Lower leg skin (tissue), 3 donors: ENCODE results near the gene TMEM30B.

ENCODE experiments used
- POLR2A ChIP-seq, 2 donors: fragments of 450-650 bp; IDR thresholded peaks; one replicate each; pipeline ENCODE4 v1.6.1; 2016 to 2017; ENCODE audit warnings: antibody characterized with exemption in 2 of 2, mild to moderate bottlenecking in 1 of 2, moderate library complexity in 1 of 2
- TF ChIP-seq, protein P1 (sequence below), 3 donors: fragments of 450-650 bp; IDR thresholded peaks; one replicate each; pipeline ENCODE4 v1.5.1; 2016; ENCODE audit warnings: antibody characterized with exemption in 3 of 3, mild to moderate bottlenecking in 3 of 3, moderate library complexity in 2 of 3

DNA sequence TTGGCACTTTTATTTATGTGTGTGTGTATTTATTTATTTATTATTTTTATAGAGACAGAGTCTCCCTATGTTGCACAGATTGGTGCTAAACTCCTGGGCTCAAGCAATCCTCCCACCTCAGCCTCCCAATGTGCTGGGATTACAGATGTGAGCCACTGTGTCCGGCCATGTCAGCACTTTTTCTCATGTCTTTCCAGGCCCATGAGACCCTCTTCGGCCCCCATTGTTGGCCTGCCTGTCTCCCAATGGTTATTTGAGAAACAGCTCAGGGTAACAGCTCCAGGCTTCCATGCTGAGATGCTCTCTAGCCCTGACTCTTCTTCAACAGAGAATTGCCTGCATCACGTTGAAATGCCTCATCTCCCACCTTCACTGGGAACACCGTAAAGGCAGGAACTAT is 34.4 kb downstream of the TMEM30B start:
- TF ChIP-seq, protein P1, sequence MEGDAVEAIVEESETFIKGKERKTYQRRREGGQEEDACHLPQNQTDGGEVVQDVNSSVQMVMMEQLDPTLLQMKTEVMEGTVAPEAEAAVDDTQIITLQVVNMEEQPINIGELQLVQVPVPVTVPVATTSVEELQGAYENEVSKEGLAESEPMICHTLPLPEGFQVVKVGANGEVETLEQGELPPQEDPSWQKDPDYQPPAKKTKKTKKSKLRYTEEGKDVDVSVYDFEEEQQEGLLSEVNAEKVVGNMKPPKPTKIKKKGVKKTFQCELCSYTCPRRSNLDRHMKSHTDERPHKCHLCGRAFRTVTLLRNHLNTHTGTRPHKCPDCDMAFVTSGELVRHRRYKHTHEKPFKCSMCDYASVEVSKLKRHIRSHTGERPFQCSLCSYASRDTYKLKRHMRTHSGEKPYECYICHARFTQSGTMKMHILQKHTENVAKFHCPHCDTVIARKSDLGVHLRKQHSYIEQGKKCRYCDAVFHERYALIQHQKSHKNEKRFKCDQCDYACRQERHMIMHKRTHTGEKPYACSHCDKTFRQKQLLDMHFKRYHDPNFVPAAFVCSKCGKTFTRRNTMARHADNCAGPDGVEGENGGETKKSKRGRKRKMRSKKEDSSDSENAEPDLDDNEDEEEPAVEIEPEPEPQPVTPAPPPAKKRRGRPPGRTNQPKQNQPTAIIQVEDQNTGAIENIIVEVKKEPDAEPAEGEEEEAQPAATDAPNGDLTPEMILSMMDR (IDR thresholded peaks at IDR 0.05), result no peak
- no peak for TF ChIP-seq POLR2A (IDR thresholded peaks at IDR 0.05)
